GM10266 (cell line): ENCODE measurements around the gene TMEM121B.

ENCODE experiments used
- DNase-seq: peaks from one replicate; pipeline ENCODE4 v3.0.0; 2012; ENCODE audit errors: extremely low spot score
- CTCF ChIP-seq: IDR thresholded peaks from 2 replicates; pipeline ENCODE4 v1.5.1; 2012; ENCODE audit warnings: mild to moderate bottlenecking, low read depth; ENCODE audit not compliant: control insufficient read depth, insufficient read depth; ENCODE audit errors: missing control alignments

The TMEM121B gene

DNA sequence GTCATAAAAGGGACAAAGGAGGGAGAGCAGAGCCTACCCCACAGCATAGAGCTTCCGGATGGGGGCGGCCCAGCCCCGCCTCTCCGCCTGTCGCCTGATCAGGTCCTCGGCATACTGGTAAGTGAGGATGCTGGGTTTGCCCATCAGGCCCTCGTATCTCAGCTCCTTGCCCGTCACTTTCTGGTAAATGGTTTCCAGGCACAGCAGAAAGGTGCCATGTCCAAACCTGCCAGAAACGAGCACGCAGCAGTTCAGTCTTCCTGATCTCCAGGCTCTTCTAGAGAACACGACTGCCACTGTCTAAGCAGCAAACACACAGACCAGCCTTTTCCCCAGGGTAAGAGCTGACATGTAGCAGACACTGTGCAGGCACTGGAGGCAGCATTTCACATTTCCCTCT is 17.4 kb upstream of the TMEM121B start:
- DNase-seq: no peak
- no peak for TF ChIP-seq CTCF

GRCh38 chr22:17137861-17138425 is 16.8 kb upstream of the TMEM121B start:
- DNase-seq: no peak
- TF ChIP-seq CTCF: no peak

- no peak for TF ChIP-seq CTCF
- no peak for DNase-seq
Observed at GRCh38 chr22:17137170-17137569, 16.0 kb upstream of the TMEM121B start.

DNA sequence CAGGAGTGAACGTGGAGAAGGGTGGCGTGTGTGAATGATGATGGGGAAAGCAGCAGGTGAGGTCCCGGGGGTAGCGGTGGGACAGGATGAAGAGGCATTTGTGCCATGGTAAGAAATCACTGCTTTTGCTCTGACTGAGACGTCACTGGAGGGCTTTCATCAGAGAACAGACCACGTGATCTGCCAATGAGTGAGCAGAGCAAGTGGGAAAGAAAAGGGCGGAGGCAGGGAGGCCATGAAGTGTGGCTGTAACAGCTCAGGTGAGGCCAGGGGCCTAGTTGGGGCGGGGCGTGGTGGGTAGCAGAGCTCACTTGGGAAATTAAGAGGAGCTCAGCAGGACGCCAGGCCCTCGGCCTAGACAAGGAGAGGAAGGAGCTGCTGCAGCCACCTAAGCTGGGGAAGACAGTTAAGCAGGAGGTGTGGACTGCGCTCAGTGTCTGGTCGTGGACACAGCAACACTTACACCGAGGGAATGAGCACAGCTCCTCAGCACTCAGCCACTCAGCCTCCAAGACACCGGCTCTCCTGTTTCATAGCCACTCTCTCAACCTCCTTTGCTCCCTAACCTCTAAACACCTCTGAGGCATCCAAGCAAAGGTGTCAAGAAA is 14.1 kb upstream of the TMEM121B start:
- DNase-seq: no peak
- TF ChIP-seq CTCF: no peak

- TF ChIP-seq CTCF: no peak
- no peak for DNase-seq
Observed at GRCh38 chr22:17133137-17133536, 12.0 kb upstream of the TMEM121B start.

GRCh38 chr22:17132112-17132511 is 11.0 kb upstream of the TMEM121B start:
- TF ChIP-seq CTCF: no peak
- no peak for DNase-seq

GRCh38 chr22:17131686-17132085 is 10.5 kb upstream of the TMEM121B start:
- TF ChIP-seq CTCF: no peak
- no peak for DNase-seq
